SK-N-SH (cell line): ENCODE measurements around the gene MSL1. TPM values are rescaled to one million over a fixed set of nuclear protein-coding genes. Genes with fewer than 3 reads are reported as not detected.

Experiments
- CTCF ChIA-PET: fragments of 300-600, 350-600 bp; formaldehyde crosslinking; extraction: SDS; loops from one replicate; lab custom pipeline; 2021; lab: Yijun Ruan, JAX
- POLR2A ChIA-PET: fragments of 350-600 bp; sonication (Branson Sonifier 250); formaldehyde crosslinking; extraction: SDS; loops from one replicate; lab custom pipeline; 2020; ENCODE audit warnings: antibody characterized with exemption, inconsistent platforms; lab: Yijun Ruan, JAX
- DNase-seq: peaks from one replicate; pipeline ENCODE4 v3.0.0; 2012
- H2AFZ ChIP-seq: fragments of 200-600 bp; sonication (generic); 2 replicates; pipeline ENCODE4 v1.8.1; 2016; ENCODE audit warnings: antibody characterized with exemption, mild to moderate bottlenecking, low read depth
- H3F3A ChIP-seq: fragments of 200-600 bp; sonication (generic); replicated peaks from 2 replicates; pipeline ENCODE3; 2016; ENCODE audit warnings: antibody characterized with exemption, mild to moderate bottlenecking; ENCODE audit not compliant: insufficient read depth
- H3K27ac ChIP-seq, 2 experiments: fragments of 200-500 bp in 1 of 2; fragments of 200-600 bp in 1 of 2; sonication (Bioruptor generic) in 1 of 2; sonication (generic), shearing (Covaris generic) in 1 of 2; 2 replicates each; pipeline versions ENCODE4 v1.5.1 to v1.6.1; 2014 to 2016; ENCODE audit warnings: low read depth in 2 of 2, inconsistent platforms in 1 of 2, low read length in 1 of 2, mild to moderate bottlenecking in 1 of 2, mixed read lengths in 1 of 2
- H3K27me3 ChIP-seq: fragments of 200-600 bp; sonication (generic), shearing (Covaris generic); 2 replicates; pipeline ENCODE4 v1.6.1; 2016; ENCODE audit warnings: mixed run types; ENCODE audit not compliant: insufficient read depth
- H3K36me3 ChIP-seq, 2 experiments: fragments of 200-500 bp in 1 of 2; fragments of 200-600 bp in 1 of 2; sonication (Bioruptor generic) in 1 of 2; sonication (generic) in 1 of 2; replicated peaks in 1 of 2; 2 replicates each; pipeline versions ENCODE3 to v1.5.1; 2014 to 2016; ENCODE audit warnings: low read length in 1 of 2, mild to moderate bottlenecking in 1 of 2; ENCODE audit not compliant: insufficient read depth in 2 of 2, control insufficient read depth in 1 of 2
- H3K4me1 ChIP-seq, 2 experiments: fragments of 200-500 bp in 1 of 2; fragments of 200-600 bp in 1 of 2; sonication (Bioruptor generic) in 1 of 2; sonication (generic), shearing (Covaris generic) in 1 of 2; 2 replicates each; pipeline versions ENCODE4 v1.5.1 to v1.6.1; 2014 to 2016; ENCODE audit warnings: low read depth in 1 of 2, low read length in 1 of 2, mixed run types in 1 of 2; ENCODE audit not compliant: insufficient read depth in 2 of 2, control insufficient read depth in 1 of 2
- H3K4me2 ChIP-seq: fragments of 200-600 bp; sonication (generic), shearing (Covaris generic); 2 replicates; pipeline ENCODE4 v1.6.1; 2017; ENCODE audit warnings: mixed run types
- H3K4me3 ChIP-seq, 2 experiments: fragments of 200-500 bp in 1 of 2; fragments of 200-600 bp in 1 of 2; sonication (Bioruptor generic) in 1 of 2; sonication (generic), shearing (Covaris generic) in 1 of 2; 2 replicates each; pipeline versions ENCODE4 v1.5.1 to v1.8.1; 2014 to 2016; ENCODE audit warnings: low read depth in 2 of 2, inconsistent platforms in 1 of 2, low read length in 1 of 2, mild to moderate bottlenecking in 1 of 2, mixed read lengths in 1 of 2, moderate library complexity in 1 of 2
- H3K79me2 ChIP-seq: fragments of 200-600 bp; sonication (generic); 2 replicates; pipeline ENCODE4 v1.8.1; 2017; ENCODE audit warnings: mild to moderate bottlenecking; ENCODE audit not compliant: insufficient read depth
- H3K9ac ChIP-seq: fragments of 200-600 bp; sonication (generic); 2 replicates; pipeline ENCODE4 v1.6.1; 2017; ENCODE audit warnings: mixed run types
- H3K9me2 ChIP-seq: fragments of 200-600 bp; sonication (generic); 2 replicates; pipeline ENCODE4 v1.6.1; 2017; ENCODE audit warnings: mixed run types
- H3K9me3 ChIP-seq: fragments of 200-600 bp; sonication (generic); 2 replicates; pipeline ENCODE4 v1.6.1; 2017; ENCODE audit warnings: mixed run types, mild to moderate bottlenecking, moderate library complexity
- H4K20me1 ChIP-seq: fragments of 200-600 bp; sonication (generic); 2 replicates; pipeline ENCODE4 v1.6.1; 2017; ENCODE audit warnings: mild to moderate bottlenecking, mixed run types; ENCODE audit not compliant: insufficient read depth
- CTCF ChIP-seq: fragments of 200-600 bp; sonication (generic); IDR thresholded peaks from 2 replicates; pipeline ENCODE4 v1.6.1; 2017; ENCODE audit warnings: antibody characterized with exemption, mild to moderate bottlenecking, moderate library complexity
- FOSL2 ChIP-seq: IDR thresholded peaks from 2 replicates; pipeline ENCODE4 v1.4.0; 2012; ENCODE audit warnings: low read depth, mild to moderate bottlenecking, moderate library complexity, borderline replicate concordance
- FOXJ3 ChIP-seq: sonication (generic); formaldehyde crosslinking; IDR thresholded peaks from 2 replicates; pipeline ENCODE4 v1.5.1; 2020; ENCODE audit warnings: mild to moderate bottlenecking, missing genetic modification reagents
- GATA2 ChIP-seq: sonication (generic); formaldehyde crosslinking; IDR thresholded peaks from 2 replicates; pipeline ENCODE4 v1.5.0; 2020; ENCODE audit warnings: mild to moderate bottlenecking, missing genetic modification reagents
- JUND ChIP-seq: IDR thresholded peaks from 2 replicates; pipeline ENCODE4 v1.4.0; 2012
- MAX ChIP-seq: IDR thresholded peaks from 2 replicates; pipeline ENCODE4 v1.4.0; 2012; ENCODE audit warnings: low read depth
- MXI1 ChIP-seq: IDR thresholded peaks from 2 replicates; pipeline ENCODE4 v1.6.1; 2012; ENCODE audit warnings: mild to moderate bottlenecking, low read depth, low read length, improper control_type of control experiment
- NRF1 ChIP-seq: IDR thresholded peaks from 2 replicates; pipeline ENCODE4 v1.6.1; 2012; ENCODE audit warnings: low read depth, mild to moderate bottlenecking, low read length
- PBX3 ChIP-seq: IDR thresholded peaks from 2 replicates; pipeline ENCODE4; 2012
- RAD21 ChIP-seq: IDR thresholded peaks from 2 replicates; pipeline ENCODE4 v1.6.1; 2012; ENCODE audit warnings: mild to moderate bottlenecking, low read length
- RCOR1 ChIP-seq: fragments of 150-350 bp; IDR thresholded peaks from 2 replicates; pipeline ENCODE4 v1.6.1; 2017; ENCODE audit warnings: antibody characterized with exemption, low read length
- TAF1 ChIP-seq: IDR thresholded peaks from 2 replicates; pipeline ENCODE4 v1.6.1; 2012; ENCODE audit warnings: low read depth, mild to moderate bottlenecking, low read length, moderate library complexity, borderline replicate concordance
- TCF12 ChIP-seq: IDR thresholded peaks from 2 replicates; pipeline ENCODE4 v1.4.0; 2012
- YY1 ChIP-seq: IDR thresholded peaks from 2 replicates; pipeline ENCODE4 v1.4.0; 2012; ENCODE audit warnings: low read depth, mild to moderate bottlenecking
- WGBS: methylation state at CpG from one replicate; pipeline ENCODE4 v1.1.6; 2017; ENCODE audit warnings: low lambda C conversion rate; 5-methylcytosine and 5-hydroxymethylcytosine counted together
- polyA plus RNA-seq, 3 experiments: library from polyadenylated mRNA; depleted of rRNA; stranded (reverse); fragments of >200 nt; gene quantifications; 2 replicates each; pipeline ENCODE4 v1.2.3, GENCODE V29; 2012

MSL1 gene
- polyA plus RNA-seq, 1 of the 3 experiments (the other 2 are of a cell fraction): 30.2 TPM

- POLR2A ChIA-PET: interaction anchor here (0.5 to 5.0 kb wide), 9 partner anchors 10 to 78 kb away, joined by 3 to 25 read pairs (median 4); partner anchors contain the start of genes CASC3, MED24, MSL1 and NR1D1
- no peak for TF ChIP-seq RCOR1
- TF ChIP-seq NRF1: no peak
- no peak for TF ChIP-seq RAD21
- no peak for TF ChIP-seq YY1
- TF ChIP-seq, all 33 proteins: peak for 0
- Histone ChIP-seq H3K9me3 (no peaks in the 10 kb centered on the region), H2AFZ (peak overlapping the region; percentile 59; the same call in 1 of the 2 replicates), H4K20me1 (no peaks in the 10 kb centered on the region), H3K36me3 (no peaks in the 10 kb centered on the region), H3K9me2 (no peaks in the 10 kb centered on the region), H3K27ac (peak overlapping the region; percentile 81 to 85; a peak in 3 of 4 replicates), H3K9ac (peak overlapping the region; percentile 4; the same call in 1 of the 2 replicates), H3K79me2 (no peaks in the 10 kb centered on the region), H3K4me1 (peaks cover 37 to 41% of the 10 kb centered on the region in 2 experiments), H3K4me2 (peak overlapping the region; percentile 75), H3K4me3 (peak overlapping the region in 1 of 2 experiments; percentile 10; a peak in 1 of 4 replicates), H3F3A (peaks cover 48% of the 10 kb centered on the region), H3K27me3 (no peaks in the 10 kb centered on the region)
- DNase-seq: no peak
- CTCF ChIA-PET: interaction anchor here (0.9 to 6.5 kb wide), 43 partner anchors 8 to 184 kb away, joined by 3 to 100 read pairs (median 8); partner anchors contain the start of genes CASC3, CSF3, MSL1 and NR1D1
- 23% methylated on average over 2 of the region's 2 CpGs for WGBS
Observed at GRCh38 chr17:40112191-40112711, 9.5 kb upstream of the MSL1 start.

- Histone ChIP-seq H3K27ac (peak overlapping the region; percentile 30 to 66; a peak in 3 of 4 replicates), H3K9me2 (no peaks in the 10 kb centered on the region), H3K9me3 (no peaks in the 10 kb centered on the region), H2AFZ (peak overlapping the region; percentile 59; the same call in 1 of the 2 replicates), H4K20me1 (no peaks in the 10 kb centered on the region), H3K36me3 (no peaks in the 10 kb centered on the region), H3K4me1 (peaks cover 37 to 41% of the 10 kb centered on the region in 2 experiments), H3K4me3 (no peak overlapping the region), H3K27me3 (no peaks in the 10 kb centered on the region), H3K9ac (no peak overlapping the region), H3K79me2 (no peaks in the 10 kb centered on the region), H3F3A (peaks cover 48% of the 10 kb centered on the region), H3K4me2 (peak overlapping the region; percentile 75; the same call in 1 of the 2 replicates)
- no peak for DNase-seq
- ChIA-PET POLR2A (interaction anchor here (0.5 to 5.0 kb wide), 13 partner anchors 10 to 132 kb away, joined by 3 to 25 read pairs (median 5); partner anchors contain the start of genes CASC3, MED24, MSL1 and NR1D1), CTCF (interaction anchor here (0.9 to 6.5 kb wide), 41 partner anchors 9 to 183 kb away, joined by 3 to 100 read pairs (median 8); partner anchors contain the start of genes CASC3, CSF3, MED24 and MSL1)
- 78% methylated on average over 4 of the region's 4 CpGs for WGBS
- no peak for TF ChIP-seq TCF12
- TF ChIP-seq RCOR1: no peak
- no peak for TF ChIP-seq PBX3
- no peak for TF ChIP-seq FOSL2
- TF ChIP-seq MAX: no peak
- no peak for TF ChIP-seq TAF1
- no peak for TF ChIP-seq JUND
- TF ChIP-seq CTCF: no peak
- TF ChIP-seq MXI1: no peak
- no peak for TF ChIP-seq FOXJ3 (CRISPR knock-in tag)
- TF ChIP-seq GATA2 (CRISPR knock-in tag): no peak
Observed at GRCh38 chr17:40112718-40113109, 9.1 kb upstream of the MSL1 start.
